Embryonic facial prominence (tissue), 1 donor: ENCODE measurements around the gene COG5.
"Not testable (repeated sequence)": the region's sequence is repeated elsewhere in the genome, so short reads cannot be mapped to it uniquely, and the experiment has no call there.

Experiments used
- DNase-seq: peaks from one replicate; pipeline ENCODE4 v3.0.0-alpha.2; 2016; ENCODE audit errors: extremely low spot score

Gene COG5

GRCh38 chr7:107269790-107270189 is 293.9 kb downstream of the COG5 start:
- no peak for DNase-seq

GRCh38 chr7:107268594-107268993 is 295.1 kb downstream of the COG5 start:
- no peak for DNase-seq

DNA sequence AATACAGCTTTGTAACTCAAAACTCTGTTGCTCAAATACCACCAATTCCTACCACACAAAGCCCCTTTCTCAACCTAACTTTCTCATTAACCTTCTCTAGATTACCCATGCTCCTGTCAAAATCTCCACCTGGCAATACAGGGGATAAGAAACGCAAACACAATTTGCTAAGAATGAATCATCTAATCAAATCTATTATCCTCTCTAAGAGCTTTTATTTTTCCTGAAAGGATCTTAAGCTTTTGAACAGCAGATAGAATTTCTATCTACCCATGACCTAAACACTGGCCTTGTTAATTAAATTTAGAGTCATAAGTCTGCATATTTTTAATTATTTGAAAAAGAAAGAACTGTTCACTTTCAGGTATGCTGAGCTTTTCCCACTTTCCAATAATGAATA is 296.6 kb downstream of the COG5 start:
- DNase-seq, result no peak

DNA sequence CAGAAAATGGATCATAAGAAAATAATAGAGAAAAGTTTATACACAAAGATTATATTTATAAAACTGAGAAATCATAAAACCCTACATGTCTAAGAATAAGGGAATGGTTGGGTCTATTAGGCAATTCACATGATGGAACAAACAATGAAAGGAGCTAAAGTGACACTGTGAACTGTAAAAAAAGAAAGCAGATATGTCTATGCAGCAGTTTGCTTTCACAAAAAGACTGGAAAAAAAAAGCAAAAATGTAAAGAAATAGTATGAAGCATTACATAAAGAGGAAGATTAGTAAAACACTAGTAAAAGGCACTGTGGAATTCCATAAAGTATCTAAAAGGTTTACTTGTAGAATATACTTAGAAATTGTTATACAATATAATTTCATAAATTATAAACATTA is 299.0 kb downstream of the COG5 start:
- no peak for DNase-seq

- no peak for DNase-seq
These were observed 300.9 kb downstream of the COG5 start for GRCh38 chr7:107262857-107263256.

- no peak for DNase-seq
These were observed 305.0 kb downstream of the COG5 start for GRCh38 chr7:107258737-107259136.

DNA sequence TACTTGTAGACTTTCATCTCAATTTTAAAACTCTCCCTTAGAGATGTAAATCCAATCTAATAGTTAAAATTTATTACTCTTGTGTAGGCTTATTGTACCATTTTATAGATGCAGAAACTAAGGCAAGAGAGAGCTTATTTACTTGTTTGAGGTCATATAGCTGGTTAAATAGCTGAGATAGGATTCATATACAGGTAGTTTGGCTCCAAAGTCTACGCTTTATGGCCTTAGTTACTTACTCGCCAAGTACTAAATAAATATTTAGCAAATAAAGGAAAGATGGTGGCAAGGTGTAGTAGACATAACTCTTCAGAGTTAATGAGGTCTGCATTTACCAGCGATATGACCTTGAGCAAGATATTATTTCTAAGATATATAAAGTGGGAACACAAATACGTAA is 308.1 kb downstream of the COG5 start:
- no peak for DNase-seq

- no peak for DNase-seq
These were observed 309.2 kb downstream of the COG5 start for GRCh38 chr7:107254398-107254985.

GRCh38 chr7:107253599-107253998 is 310.1 kb downstream of the COG5 start:
- no peak for DNase-seq

- DNase-seq, result no peak
These were observed 311.8 kb downstream of the COG5 start for GRCh38 chr7:107251963-107252362.

DNA sequence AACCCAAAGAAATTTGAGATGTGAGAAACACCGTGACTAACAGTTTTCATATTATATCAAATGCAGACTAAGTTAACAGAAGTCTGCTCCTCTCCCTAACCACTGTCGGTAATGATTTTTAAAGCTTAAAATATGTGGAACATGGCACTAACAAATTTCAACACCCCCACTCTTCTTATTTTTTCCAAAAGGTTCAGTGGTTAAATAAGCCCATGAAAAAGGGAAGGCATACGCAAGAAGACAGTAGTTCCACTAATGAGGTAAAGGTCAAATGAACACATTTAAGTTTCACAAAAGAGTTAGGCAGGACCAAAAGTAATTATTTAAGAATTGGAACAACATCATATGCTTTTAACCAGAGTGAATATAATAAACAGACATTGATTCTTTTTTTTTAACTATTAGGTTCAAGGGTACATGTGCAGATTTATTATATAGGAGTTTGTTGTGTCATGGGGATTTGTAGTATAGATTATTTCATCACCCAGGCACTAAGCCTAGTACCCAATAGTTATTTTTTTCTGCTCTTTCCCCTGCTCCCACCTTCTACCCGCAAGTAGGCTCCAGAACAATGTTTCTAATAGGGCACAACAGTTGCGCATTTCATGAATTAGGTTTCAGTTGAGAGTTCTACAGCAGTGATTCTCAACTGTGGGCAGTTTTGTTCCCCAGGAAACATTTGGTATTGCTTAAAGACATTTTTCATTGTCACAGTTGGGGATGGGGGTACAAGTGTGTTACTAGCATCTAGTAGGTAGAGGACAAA is 315.0 kb downstream of the COG5 start:
- no peak for DNase-seq

- DNase-seq, result not testable (repeated sequence)
These were observed 316.9 kb downstream of the COG5 start for GRCh38 chr7:107246836-107247235.

DNA sequence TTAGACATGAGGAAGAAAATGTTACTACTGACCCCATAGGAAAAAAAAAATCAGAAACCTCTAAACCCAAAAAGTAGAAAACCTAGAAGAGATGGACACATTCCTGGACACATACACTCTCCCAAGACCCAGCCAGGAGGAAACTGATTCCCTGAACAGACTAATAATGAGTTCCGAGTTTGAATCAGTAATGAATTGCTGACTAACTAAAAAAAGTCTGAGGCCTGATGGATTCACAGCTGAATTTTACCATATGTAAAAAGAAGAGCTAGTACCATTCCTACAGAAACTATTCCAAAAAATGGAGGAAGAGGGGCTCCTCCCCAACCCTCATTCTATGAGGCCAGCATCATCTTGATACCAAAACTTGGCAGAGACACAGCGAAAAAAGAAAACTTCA is 319.1 kb downstream of the COG5 start:
- no peak for DNase-seq

GRCh38 chr7:107242267-107242666 is 321.5 kb downstream of the COG5 start:
- no peak for DNase-seq

GRCh38 chr7:107237451-107237850 is 326.3 kb downstream of the COG5 start:
- no peak for DNase-seq

GRCh38 chr7:107236862-107237261 is 326.9 kb downstream of the COG5 start:
- no peak for DNase-seq

DNA sequence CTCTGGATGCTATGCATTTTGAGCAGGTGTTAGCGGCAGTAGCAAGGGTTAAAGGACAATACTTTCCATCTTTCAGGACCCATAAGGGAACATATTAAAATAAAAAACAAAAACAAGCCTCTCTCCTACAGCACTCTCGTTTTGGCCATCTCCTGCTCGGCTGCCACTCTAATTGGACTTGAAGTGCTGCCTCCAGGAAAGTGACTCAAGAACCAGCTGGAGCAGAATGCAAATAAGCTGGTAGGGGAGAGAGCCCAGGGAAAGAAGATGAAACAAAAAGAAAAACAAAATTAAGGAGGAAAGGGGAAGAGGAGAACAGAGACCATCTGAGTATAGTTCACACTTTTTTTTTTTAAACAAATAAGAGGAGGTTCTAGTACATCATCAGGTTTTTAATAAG is 329.3 kb downstream of the COG5 start:
- no peak for DNase-seq

DNA sequence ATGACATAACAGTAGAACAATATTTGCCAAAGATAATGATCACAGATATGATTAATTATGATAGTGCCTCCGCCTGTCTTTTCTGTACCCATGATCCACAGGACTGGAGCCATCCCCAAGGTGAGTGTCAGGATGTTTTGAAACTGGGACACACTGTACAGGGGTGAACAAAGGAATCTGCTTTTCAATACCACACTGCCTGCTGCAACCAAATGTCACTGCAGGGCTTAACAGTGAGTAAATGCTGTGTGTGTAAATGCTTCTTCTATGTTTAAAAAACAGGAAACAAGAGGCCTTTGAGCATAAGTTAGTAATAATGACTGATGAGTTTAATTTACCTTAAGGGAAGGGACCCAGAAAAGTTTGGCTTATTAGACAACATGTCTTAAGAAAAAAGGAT is 329.7 kb downstream of the COG5 start:
- no peak for DNase-seq

GRCh38 chr7:107233174-107233573 is 330.5 kb downstream of the COG5 start:
- no peak for DNase-seq

- DNase-seq, result no peak
These were observed 331.1 kb downstream of the COG5 start for GRCh38 chr7:107232568-107233090.

GRCh38 chr7:107230334-107230733 is 333.4 kb downstream of the COG5 start:
- DNase-seq, result no peak

DNA sequence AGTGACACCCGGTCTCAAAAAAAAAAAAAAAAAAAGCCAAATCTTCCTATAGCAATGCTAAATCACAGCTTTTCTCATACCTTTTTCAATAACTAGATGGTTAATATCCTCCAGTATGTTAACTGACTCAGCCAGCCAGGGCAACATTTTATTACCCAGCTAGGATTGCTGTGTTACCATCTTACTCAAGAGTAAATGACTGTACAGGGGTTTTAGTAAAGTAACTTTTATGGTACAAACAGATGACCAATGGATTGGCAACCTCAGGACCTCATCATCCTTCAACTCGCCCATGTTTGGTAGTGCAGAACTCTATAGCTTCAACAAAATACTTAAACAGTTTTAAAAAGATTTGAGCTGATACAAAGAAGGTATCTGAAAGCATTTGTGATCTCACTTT is 335.4 kb downstream of the COG5 start:
- DNase-seq, result no peak
